ENCODE results near the gene LRG1.

GRCh38 chr19:4495471-4495870 lies 44.4 kb downstream of the LRG1 start:
- no peak for TF ChIP-seq GATA3 (IDR thresholded peaks at IDR 0.05; ENCODE audit: low read depth, low read length)
- TF ChIP-seq GATA2 (IDR thresholded peaks at IDR 0.05; ENCODE audit: low read depth, low read length), result no peak

All from SH-SY5Y (cell line).